CD4-positive, alpha-beta T cell (primary cell): ENCODE data around the gene MFSD12. TPM values are rescaled to one million over a fixed set of nuclear protein-coding genes. Genes with fewer than 3 reads are reported as not detected.

ENCODE experiments used
- ATAC-seq: fragments of 200-7000 bp; cut with Tn5 transposase; one replicate; pipeline ENCODE4 v1.10.0; 2022; ENCODE audit warnings: mild to moderate bottlenecking; ENCODE audit not compliant: poor library complexity
- CTCF ChIA-PET: fragments of 350-600 bp; sonication (Branson Sonifier 250); formaldehyde crosslinking; loops from one replicate; lab custom pipeline; 2021; ENCODE audit warnings: antibody characterized with exemption, inconsistent platforms; lab: Charles Lee
- POLR2A ChIA-PET: fragments of 350-600 bp; sonication (Branson Sonifier 250); formaldehyde crosslinking; loops from one replicate; lab custom pipeline; 2021; ENCODE audit warnings: antibody characterized with exemption, inconsistent platforms; lab: Charles Lee
- DNase-seq, 14 experiments: peaks; one replicate each; pipeline ENCODE4 v3.0.0-alpha.2; 2013 to 2020; ENCODE audit warnings: mixed read lengths in 2 of 14
- H3K27ac ChIP-seq, 2 donors: one replicate each; pipeline versions ENCODE4 v1.5.1 to v1.7.0; 2013; ENCODE audit warnings: low read length in 2 of 2, low read depth in 1 of 2, mild to moderate bottlenecking in 1 of 2
- H3K27me3 ChIP-seq, 2 experiments: 1 replicate in 1 of 2; 2 replicates in 1 of 2; pipeline versions ENCODE4 v1.6.1 to v1.7.0; 2013; ENCODE audit warnings: low read length in 2 of 2, control low read depth in 1 of 2, mild to moderate bottlenecking in 1 of 2, moderate library complexity in 1 of 2; ENCODE audit not compliant: insufficient read depth in 2 of 2, control insufficient read depth in 1 of 2
- H3K36me3 ChIP-seq: one replicate; pipeline ENCODE4 v1.6.1; 2013; ENCODE audit warnings: low read length, control low read depth; ENCODE audit not compliant: insufficient read depth
- H3K4me1 ChIP-seq: one replicate; pipeline ENCODE4 v1.6.1; 2013; ENCODE audit warnings: low read length, control low read depth; ENCODE audit not compliant: insufficient read depth
- H3K4me3 ChIP-seq: one replicate; pipeline ENCODE4 v1.5.1; 2013; ENCODE audit warnings: mild to moderate bottlenecking, low read length, moderate library complexity
- H3K9me3 ChIP-seq, 2 experiments: 1 replicate in 1 of 2; 2 replicates in 1 of 2; pipeline versions ENCODE4 v1.6.1 to v1.7.0; 2013; ENCODE audit warnings: low read length in 2 of 2, mild to moderate bottlenecking in 2 of 2, control low read depth in 1 of 2, moderate library complexity in 1 of 2; ENCODE audit not compliant: control insufficient read depth in 1 of 2, insufficient read depth in 1 of 2
- H3K27ac Mint-ChIP-seq: one replicate; pipeline ENCODE4 v1.8.0; 2020; ENCODE audit warnings: mixed read lengths
- H3K27me3 Mint-ChIP-seq: one replicate; pipeline ENCODE4 v1.8.0; 2021; ENCODE audit warnings: mixed read lengths
- H3K36me3 Mint-ChIP-seq: one replicate; pipeline ENCODE4 v1.8.0; 2021; ENCODE audit warnings: low read depth, mixed read lengths
- H3K4me1 Mint-ChIP-seq: one replicate; pipeline ENCODE4 v1.8.0; 2021; ENCODE audit warnings: low read depth, mixed read lengths
- H3K4me3 Mint-ChIP-seq: one replicate; pipeline ENCODE4 v1.8.0; 2020; ENCODE audit warnings: mild to moderate bottlenecking, mixed read lengths
- H3K9me3 Mint-ChIP-seq: one replicate; pipeline ENCODE4 v1.8.0; 2020; ENCODE audit warnings: mixed read lengths
- intact Hi-C, 2 experiments: fragments of 100-400 bp; cut with DNase I in 1 of 2; cut with micrococcal nuclease in 1 of 2; formaldehyde crosslinking; loops; one replicate each; pipeline versions ENCODE4 v1.15.1 to v1.9.0; 2023 to 2025; cut with DNase I, micrococcal nuclease
- total RNA-seq, 174 experiments: library from RNA in 2 of 174; stranded (reverse) in 2 of 174; gene quantifications; one replicate each; pipeline ENCODE4 v1.2.3 and lab custom pipeline; 2021 to 2026
- TF ChIP-seq, protein P1 (sequence below): fragments of 200-600 bp; IDR thresholded peaks from one replicate; pipeline ENCODE4 v1.8.0; 2022; ENCODE audit warnings: antibody characterized with exemption, mild to moderate bottlenecking

The MFSD12 gene
- total RNA-seq, 2 experiments from 2014 or later: 62.5 to 65.0 TPM

DNA sequence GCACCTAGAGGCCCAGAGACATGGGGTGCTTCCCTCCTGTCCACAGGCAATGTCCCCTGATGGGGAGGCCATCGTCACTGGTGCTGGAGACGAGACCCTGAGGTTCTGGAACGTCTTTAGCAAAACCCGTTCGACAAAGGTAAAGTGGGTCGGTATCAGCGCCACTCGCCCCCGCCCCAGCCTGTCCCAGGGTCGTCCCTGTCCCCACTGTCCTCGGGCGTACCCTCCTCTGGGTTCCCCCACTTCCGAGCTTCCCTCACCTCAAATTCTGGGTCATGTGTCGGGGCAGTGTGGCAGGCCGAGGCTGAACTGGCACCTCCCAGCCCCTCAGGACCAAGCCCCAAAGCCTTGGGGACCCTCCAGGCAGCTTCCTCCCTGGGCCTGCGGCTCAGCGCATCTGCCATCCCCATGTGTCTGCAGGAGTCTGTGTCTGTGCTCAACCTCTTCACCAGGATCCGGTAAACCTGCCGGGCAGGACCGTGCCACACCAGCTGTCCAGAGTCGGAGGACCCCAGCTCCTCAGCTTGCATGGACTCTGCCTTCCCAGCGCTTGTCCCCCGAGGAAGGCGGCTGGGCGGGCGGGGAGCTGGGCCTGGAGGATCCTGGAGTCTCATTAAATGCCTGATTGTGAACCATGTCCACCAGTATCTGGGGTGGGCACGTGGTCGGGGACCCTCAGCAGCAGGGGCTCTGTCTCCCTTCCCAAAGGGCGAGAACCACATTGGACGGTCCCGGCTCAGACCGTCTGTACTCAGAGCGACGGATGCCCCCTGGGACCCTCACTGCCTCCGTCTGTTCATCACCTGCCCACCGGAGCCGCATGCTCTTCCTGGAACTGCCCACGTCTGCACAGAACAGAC, 22.8 kb downstream of the MFSD12 start:
- DNase-seq (peak in 1 of 14 experiments; percentile 4), ATAC-seq (no peak)
- ChIA-PET CTCF (no interaction called here), POLR2A (no interaction called here)
- TF ChIP-seq, protein P1, sequence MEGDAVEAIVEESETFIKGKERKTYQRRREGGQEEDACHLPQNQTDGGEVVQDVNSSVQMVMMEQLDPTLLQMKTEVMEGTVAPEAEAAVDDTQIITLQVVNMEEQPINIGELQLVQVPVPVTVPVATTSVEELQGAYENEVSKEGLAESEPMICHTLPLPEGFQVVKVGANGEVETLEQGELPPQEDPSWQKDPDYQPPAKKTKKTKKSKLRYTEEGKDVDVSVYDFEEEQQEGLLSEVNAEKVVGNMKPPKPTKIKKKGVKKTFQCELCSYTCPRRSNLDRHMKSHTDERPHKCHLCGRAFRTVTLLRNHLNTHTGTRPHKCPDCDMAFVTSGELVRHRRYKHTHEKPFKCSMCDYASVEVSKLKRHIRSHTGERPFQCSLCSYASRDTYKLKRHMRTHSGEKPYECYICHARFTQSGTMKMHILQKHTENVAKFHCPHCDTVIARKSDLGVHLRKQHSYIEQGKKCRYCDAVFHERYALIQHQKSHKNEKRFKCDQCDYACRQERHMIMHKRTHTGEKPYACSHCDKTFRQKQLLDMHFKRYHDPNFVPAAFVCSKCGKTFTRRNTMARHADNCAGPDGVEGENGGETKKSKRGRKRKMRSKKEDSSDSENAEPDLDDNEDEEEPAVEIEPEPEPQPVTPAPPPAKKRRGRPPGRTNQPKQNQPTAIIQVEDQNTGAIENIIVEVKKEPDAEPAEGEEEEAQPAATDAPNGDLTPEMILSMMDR: no peak
- intact Hi-C loops: no loop called here
- Mint-ChIP-seq H3K4me1 (no peaks in the 10 kb centered on the region), H3K4me3 (no peak overlapping the region), H3K9me3 (no peaks in the 10 kb centered on the region), H3K27ac (peak overlapping the region; percentile 24), H3K27me3 (no peaks in the 10 kb centered on the region), H3K36me3 (peaks cover 52% of the 10 kb centered on the region)
- Histone ChIP-seq H3K9me3 (peaks cover 0 to 8% of the 10 kb centered on the region in 2 experiments), H3K27me3 (no peaks in the 10 kb centered on the region), H3K4me1 (no peaks in the 10 kb centered on the region), H3K4me3 (no peak overlapping the region), H3K27ac (no peak overlapping the region), H3K36me3 (peaks cover 55% of the 10 kb centered on the region)

DNA sequence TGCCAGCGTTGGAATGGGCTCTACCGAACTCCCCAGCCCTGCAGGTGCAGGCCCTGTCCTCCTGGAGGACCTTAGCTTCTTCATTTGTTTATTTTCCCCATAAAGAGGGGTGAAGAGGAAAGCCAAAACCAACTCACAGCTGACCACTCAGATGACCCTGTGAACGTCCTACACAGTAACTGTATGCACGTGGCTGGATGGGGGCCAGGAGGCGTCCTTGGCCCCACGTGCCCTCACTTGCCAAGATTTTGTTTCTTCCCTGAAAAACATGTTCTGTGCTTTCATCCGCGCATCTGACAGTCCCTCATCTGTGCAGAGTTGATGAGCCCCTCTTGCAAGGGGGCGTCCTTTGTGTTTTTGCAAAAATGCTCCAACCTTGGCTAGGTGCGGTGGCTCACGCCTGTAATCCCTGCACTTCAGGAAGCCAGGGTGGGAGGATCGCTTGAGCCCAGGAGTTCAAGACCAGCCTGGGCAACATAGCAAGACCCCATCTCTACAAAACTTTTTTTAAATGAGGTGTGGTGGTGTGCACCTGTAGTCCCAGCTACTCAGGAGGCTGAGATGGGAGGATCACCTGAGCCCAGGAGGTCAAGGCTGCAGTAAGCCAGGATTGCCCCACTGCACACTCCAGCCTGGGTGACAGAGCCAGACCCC, 23.7 kb downstream of the MFSD12 start:
- no peak overlapping the region for H3K4me3 Mint-ChIP-seq
- Histone ChIP-seq H3K27ac (no peak overlapping the region), H3K4me3 (no peak overlapping the region), H3K27me3 (no peaks in the 10 kb centered on the region), H3K9me3 (no peaks in the 10 kb centered on the region), H3K4me1 (no peaks in the 10 kb centered on the region), H3K36me3 (peaks cover 52% of the 10 kb centered on the region)
- CTCF ChIA-PET: no interaction called here
- no peaks in the 10 kb centered on the region for H3K4me1 Mint-ChIP-seq
- H3K9me3 Mint-ChIP-seq: no peaks in the 10 kb centered on the region
- DNase-seq (no peak), ATAC-seq (no peak)
- no peak overlapping the region for H3K27ac Mint-ChIP-seq
- TF ChIP-seq, protein P1: no peak
- peaks cover 47% of the 10 kb centered on the region for H3K36me3 Mint-ChIP-seq
- POLR2A ChIA-PET: no interaction called here
- intact Hi-C loops: no loop called here
- no peaks in the 10 kb centered on the region for H3K27me3 Mint-ChIP-seq

DNA sequence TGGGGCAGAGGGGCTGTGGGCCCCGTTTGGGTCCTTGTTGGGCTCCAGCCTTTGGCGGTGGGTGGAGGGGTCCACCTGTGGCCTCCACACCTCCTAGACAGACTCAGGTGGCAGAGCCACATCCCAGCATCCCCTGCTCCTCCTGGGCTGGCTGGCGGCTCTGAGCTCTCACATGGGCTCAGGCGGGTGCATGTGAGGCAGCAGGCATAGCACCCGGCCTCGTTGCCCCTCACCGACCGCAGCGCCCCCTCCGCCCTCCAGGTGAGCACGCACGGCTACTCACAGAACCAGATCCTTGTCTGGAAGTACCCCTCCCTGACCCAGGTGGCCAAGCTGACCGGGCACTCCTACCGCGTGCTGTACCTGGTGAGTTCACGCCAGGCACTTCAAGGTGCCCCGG, 24.4 kb downstream of the MFSD12 start:
- Histone ChIP-seq H3K27ac (no peak overlapping the region), H3K4me3 (no peak overlapping the region), H3K9me3 (no peaks in the 10 kb centered on the region), H3K36me3 (peaks cover 56% of the 10 kb centered on the region), H3K27me3 (no peaks in the 10 kb centered on the region), H3K4me1 (no peaks in the 10 kb centered on the region)
- no peak for ATAC-seq
- ChIA-PET POLR2A (no interaction called here), CTCF (no interaction called here)
- Mint-ChIP-seq H3K27ac (no peak overlapping the region), H3K36me3 (peaks cover 41% of the 10 kb centered on the region), H3K27me3 (no peaks in the 10 kb centered on the region), H3K9me3 (no peaks in the 10 kb centered on the region), H3K4me1 (no peaks in the 10 kb centered on the region), H3K4me3 (no peak overlapping the region)
- DNase-seq: no peak
- intact Hi-C loops: no loop called here
- TF ChIP-seq, protein P1: no peak
